ENCODE measurements around the gene KCNK16. TPM values are rescaled to one million over a fixed set of nuclear protein-coding genes. Genes with fewer than 3 reads are reported as not detected.

The KCNK16 gene
- total and polyA plus RNA-seq, 2 of the 4 experiments (the other 2 are of a cell fraction) = not detected

- Histone ChIP-seq H4K5ac (ENCODE audit: low read depth, low read length) (no peak overlapping the region), H3K4me2 (ENCODE audit: low read depth, low read length) (no peak overlapping the region), H3K18ac (ENCODE audit: low read depth, low read length) (no peak overlapping the region), H3K56ac (ENCODE audit: extremely low read depth, insufficient read depth, low read length) (no peak overlapping the region), H3K9me3 (ENCODE audit: control insufficient read depth, insufficient read depth, low read length) (no peaks in the 10 kb centered on the region), H2BK20ac (ENCODE audit: low read depth, low read length) (no peak overlapping the region), H3K14ac (replicated peaks; ENCODE audit: low read depth, low read length) (no peak overlapping the region), H4K8ac (ENCODE audit: low read depth in 2 of 2, low read length in 2 of 2) (no peak overlapping the region), H2BK5ac (ENCODE audit: low read depth, low read length, poor library complexity, severe bottlenecking) (no peak overlapping the region), H3K23ac (ENCODE audit: low read depth, low read length) (no peak overlapping the region), H3K36me3 (ENCODE audit: control insufficient read depth, insufficient read depth, low read length) (no peaks in the 10 kb centered on the region), H3K4ac (ENCODE audit: low read depth, low read length) (no peak overlapping the region), H3K4me1 (ENCODE audit: control insufficient read depth, insufficient read depth, low read length) (no peaks in the 10 kb centered on the region; the same call in 1 of the 2 replicates), H3K9ac (ENCODE audit: low read depth, low read length) (no peak overlapping the region), H2AFZ (replicated peaks; ENCODE audit: low read length, poor library complexity) (no peak overlapping the region), H3K9me1 (ENCODE audit: insufficient read depth, low read length) (no peaks in the 10 kb centered on the region), H4K20me1 (ENCODE audit: insufficient read depth, low read length) (no peaks in the 10 kb centered on the region), H3K79me1 (ENCODE audit: low read depth in 1 of 2, low read length in 2 of 2) (no peaks in the 10 kb centered on the region), H4K91ac (ENCODE audit: insufficient read depth, low read depth, low read length) (no peak overlapping the region), H3K4me3 (ENCODE audit: insufficient read depth, low read depth, low read length) (no peak overlapping the region), H2AK5ac (ENCODE audit: low read depth, low read length) (no peak overlapping the region), H2BK120ac (ENCODE audit: low read depth, low read length) (no peak overlapping the region), H3K27ac (ENCODE audit: insufficient read depth, low read length) (no peak overlapping the region), H3K27me3 (ENCODE audit: control insufficient read depth, insufficient read depth, low read length) (peaks cover under 1% of the 10 kb centered on the region; the same call in 1 of the 2 replicates), H2AK9ac (replicated peaks; ENCODE audit: low read depth, low read length, poor library complexity) (no peak overlapping the region), H2BK15ac (ENCODE audit: low read depth, low read length) (no peak overlapping the region)
- ATAC-seq (ENCODE audit: low read depth) (no peak), DNase-seq (no peak)
- intact Hi-C loops (cut with micrococcal nuclease) (no loop called here), dilution Hi-C loops (cut with HindIII; ENCODE audit: low sequenced_read_pairs, unreplicated experiment) (no loop called here), in situ Hi-C loops (cut with MboI; ENCODE audit: low sequenced_read_pairs) (loop anchor here (25.0 kb wide), 2 partner anchors 1467 to 1667 kb away; partner anchors contain the start of genes TSPO2 and UNC5CL)
- ChIA-PET POLR2A (ENCODE audit: unreplicated experiment) (no interaction called here), CTCF (no interaction called here)
- no TSS peak for BruUV-seq (replicated peaks)
- WGBS, 2 experiments (ENCODE audit: extremely low coverage in 2 of 2, insufficient read length in 1 of 2) = no CpG with 5 or more reads among the region's 3 CpGs
- TF ChIP-seq, protein P1, sequence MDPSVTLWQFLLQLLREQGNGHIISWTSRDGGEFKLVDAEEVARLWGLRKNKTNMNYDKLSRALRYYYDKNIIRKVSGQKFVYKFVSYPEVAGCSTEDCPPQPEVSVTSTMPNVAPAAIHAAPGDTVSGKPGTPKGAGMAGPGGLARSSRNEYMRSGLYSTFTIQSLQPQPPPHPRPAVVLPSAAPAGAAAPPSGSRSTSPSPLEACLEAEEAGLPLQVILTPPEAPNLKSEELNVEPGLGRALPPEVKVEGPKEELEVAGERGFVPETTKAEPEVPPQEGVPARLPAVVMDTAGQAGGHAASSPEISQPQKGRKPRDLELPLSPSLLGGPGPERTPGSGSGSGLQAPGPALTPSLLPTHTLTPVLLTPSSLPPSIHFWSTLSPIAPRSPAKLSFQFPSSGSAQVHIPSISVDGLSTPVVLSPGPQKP (IDR thresholded peaks at IDR 0.05; ENCODE audit: borderline replicate concordance, low read depth, low read length) = no peak
- TF ChIP-seq RCOR1 (IDR thresholded peaks at IDR 0.05; ENCODE audit: insufficient replicate concordance, low read length) (no peak), RFX5 (IDR thresholded peaks at IDR 0.05; ENCODE audit: low read depth, low read length) (no peak), BHLHE40 (IDR thresholded peaks at IDR 0.05; ENCODE audit: low read depth, low read length) (no peak), RAD21 (IDR thresholded peaks at IDR 0.05; ENCODE audit: low read length) (no peak), MAZ (IDR thresholded peaks at IDR 0.05; ENCODE audit: borderline replicate concordance, low read depth, low read length) (no peak)
These were observed 47.9 kb upstream of the KCNK16 start for GRCh38 chr6:39370390-39370789.

All from IMR-90 (cell line).